Bronchial epithelial cell (primary cell): Measurements from ENCODE around the gene PLD1. TPM values are rescaled to one million over a fixed set of nuclear protein-coding genes. Genes with fewer than 3 reads are reported as not detected.

ENCODE experiments used
- DNase-seq: peaks from one replicate; pipeline ENCODE4 v3.0.0-alpha.2; 2010; ENCODE audit warnings: low read depth
- FAIRE-seq: peaks from 2 replicates; lab custom pipeline; 2011; peaks lifted over from hg19 to GRCh38; lab: Jason Lieb, UNC
- H3K27me3 ChIP-seq: 2 replicates; pipeline ENCODE4 v1.5.1; 2011; ENCODE audit warnings: low read length; ENCODE audit not compliant: control insufficient read depth, insufficient read depth
- H3K36me3 ChIP-seq: 2 replicates; pipeline ENCODE4 v1.5.1; 2011; ENCODE audit warnings: low read length; ENCODE audit not compliant: control insufficient read depth, insufficient read depth
- H3K4me3 ChIP-seq: 2 replicates; pipeline ENCODE4 v1.5.1; 2011; ENCODE audit warnings: mild to moderate bottlenecking, low read depth, low read length, control low read depth
- CTCF ChIP-seq: IDR thresholded peaks from 2 replicates; pipeline ENCODE4 v1.5.1; 2011; ENCODE audit warnings: mild to moderate bottlenecking, moderate library complexity, low read length, control low read depth, inconsistent platforms; ENCODE audit not compliant: insufficient read depth, severe bottlenecking
- total RNA-seq: library from RNA; depleted of rRNA; stranded (reverse); fragments of >200 nt; gene quantifications from 2 replicates; pipeline ENCODE4 v1.2.1, GENCODE V29; 2014

Gene PLD1
- total RNA-seq, 1 donor from 2014 or later: 10.5 TPM

GRCh38 chr3:171731691-171732090 lies 78.6 kb downstream of the PLD1 start:
- DNase-seq: no peak
- Histone ChIP-seq H3K27me3 (no peaks in the 10 kb centered on the region), H3K4me3 (no peak overlapping the region), H3K36me3 (no peaks in the 10 kb centered on the region)
- FAIRE-seq: no peak
- TF ChIP-seq CTCF: no peak

GRCh38 chr3:171729452-171730334 lies 80.6 kb downstream of the PLD1 start:
- FAIRE-seq: no peak

GRCh38 chr3:171727288-171727687 lies 83.0 kb downstream of the PLD1 start:
- DNase-seq (no peak), FAIRE-seq (no peak)
- Histone ChIP-seq H3K27me3 (no peaks in the 10 kb centered on the region), H3K36me3 (no peaks in the 10 kb centered on the region), H3K4me3 (no peak overlapping the region)
- no peak for TF ChIP-seq CTCF

More at GRCh38 chr3:171729452-171730334, 80.6 kb downstream of the PLD1 start:
- DNase-seq: no peak
- Histone ChIP-seq H3K4me3 (no peak overlapping the region), H3K27me3 (no peaks in the 10 kb centered on the region), H3K36me3 (no peaks in the 10 kb centered on the region)
- TF ChIP-seq CTCF: no peak

- DNase-seq (no peak), FAIRE-seq (no peak)
- H3K27me3 ChIP-seq: no peaks in the 10 kb centered on the region
- TF ChIP-seq CTCF: no peak
- no peaks in the 10 kb centered on the region for H3K36me3 ChIP-seq
- H3K4me3 ChIP-seq: no peak overlapping the region
Observed at GRCh38 chr3:171718493-171719185, 91.6 kb downstream of the PLD1 start.

GRCh38 chr3:171715155-171715554 lies 95.1 kb downstream of the PLD1 start:
- no peak for DNase-seq
- H3K27me3 ChIP-seq: no peaks in the 10 kb centered on the region
- H3K4me3 ChIP-seq: no peak overlapping the region
- FAIRE-seq: no peak
- peaks cover 1% of the 10 kb centered on the region for H3K36me3 ChIP-seq
- TF ChIP-seq CTCF: no peak
